RKO (cell line): ENCODE data around the gene DCN.

Source experiments
- DNase-seq: peaks from one replicate; pipeline ENCODE4 v3.0.0-alpha.2; 2016; ENCODE audit warnings: low spot score

Gene DCN

DNA sequence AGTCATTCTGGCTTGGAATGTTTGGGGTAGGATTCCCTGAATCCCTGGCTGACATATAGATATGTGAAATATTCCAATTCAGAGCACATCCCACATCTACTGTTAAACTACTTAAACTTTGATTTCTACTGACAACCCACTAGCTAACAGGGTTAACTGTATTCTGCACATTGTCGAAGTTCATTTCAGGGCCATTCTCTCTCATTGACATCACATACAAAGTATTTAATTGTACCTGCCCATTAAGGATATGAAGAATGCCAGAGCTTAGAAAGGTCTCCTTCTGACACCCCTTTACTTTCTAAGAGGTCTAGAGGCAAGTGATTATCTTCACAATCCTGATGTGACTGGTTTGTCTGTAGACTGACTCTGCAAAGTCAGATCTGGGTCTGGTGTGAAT, 2.8 kb upstream of the DCN start:
- no peak for DNase-seq

DNA sequence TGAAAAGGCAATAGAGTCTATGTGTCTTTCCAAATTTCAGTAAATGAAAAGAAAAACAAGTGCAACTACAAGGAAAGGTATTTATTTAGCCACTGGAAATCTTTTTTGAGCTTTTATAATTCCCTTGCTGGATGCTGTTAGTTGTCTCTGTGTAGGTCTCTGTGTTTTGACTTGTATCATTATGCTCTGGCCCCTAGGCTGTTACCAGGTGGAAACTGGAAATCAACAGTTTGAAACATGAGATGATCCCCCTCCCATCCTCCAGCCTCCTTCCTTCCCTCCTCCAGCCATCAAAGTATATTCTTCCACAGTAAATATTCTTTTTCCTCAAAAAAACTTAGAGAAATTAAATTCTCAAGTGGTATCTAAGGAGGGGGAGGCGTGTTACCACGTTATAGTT, 934 bp upstream of the DCN start:
- no peak for DNase-seq

DNA sequence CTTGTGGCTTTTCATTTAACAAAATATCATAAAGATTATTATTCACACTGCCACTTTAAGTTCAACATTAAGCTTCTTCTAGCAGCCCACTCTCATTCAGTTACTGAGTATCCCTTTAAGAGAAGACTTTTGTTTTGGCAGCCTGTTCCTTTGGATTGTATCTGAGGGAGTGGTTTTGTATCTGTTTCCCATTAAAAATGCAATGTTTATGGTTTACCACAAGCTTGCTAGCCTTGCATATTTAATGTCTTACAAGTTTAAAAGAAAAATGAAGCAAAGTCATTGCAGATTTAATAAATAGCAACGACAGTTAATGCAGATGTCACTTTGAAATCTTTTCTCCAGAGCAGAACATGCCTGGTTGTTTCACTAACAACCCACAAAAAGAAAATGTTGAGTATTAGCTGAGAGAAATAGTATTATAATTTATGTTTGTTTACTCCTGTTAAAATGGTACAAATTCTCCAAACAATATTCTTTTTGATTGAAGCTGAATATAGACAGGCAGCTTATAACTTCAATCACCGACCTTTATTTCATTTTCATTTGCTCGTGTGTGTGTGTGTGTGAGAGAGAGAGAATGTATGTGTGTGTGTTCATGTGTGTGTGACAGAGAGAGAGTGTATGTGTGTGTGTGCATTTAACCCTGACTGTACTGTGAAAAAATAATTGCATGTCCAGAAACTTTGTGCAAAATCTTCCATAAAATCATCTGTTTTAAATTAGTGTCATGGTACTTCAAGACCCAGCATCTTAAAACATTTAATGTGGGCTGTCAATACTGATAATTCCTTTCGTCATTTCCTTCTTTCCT, 1.8 kb downstream of the DCN start:
- DNase-seq = no peak

DNA sequence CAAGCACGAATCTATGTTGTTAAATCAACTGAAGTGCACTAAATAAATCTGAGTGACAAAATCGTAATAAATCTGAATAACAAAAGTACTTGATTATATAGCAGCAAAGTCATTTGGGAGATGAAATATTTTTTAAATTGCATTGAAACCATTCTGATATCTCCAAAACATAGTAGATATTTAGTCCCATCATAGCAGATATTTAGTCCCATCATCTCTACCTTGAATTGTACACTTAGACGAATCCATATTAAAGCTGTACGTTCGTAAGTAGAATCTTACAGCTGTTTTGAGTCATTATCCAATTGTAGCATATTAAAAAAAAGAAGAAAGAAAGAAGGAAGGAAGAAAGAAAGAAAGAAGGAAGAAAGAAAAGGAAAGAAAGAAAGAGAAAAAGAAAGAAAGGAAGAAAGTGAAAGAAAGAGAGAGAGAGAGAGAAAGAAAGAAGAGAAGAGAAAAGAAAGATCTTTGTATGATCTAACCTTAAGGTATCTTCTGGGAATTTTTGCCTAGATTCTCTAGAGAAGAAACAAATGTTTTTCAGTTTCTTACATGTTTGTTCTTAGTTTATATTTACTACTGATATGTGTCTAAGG, 2.6 kb downstream of the DCN start:
- DNase-seq = no peak

DNA sequence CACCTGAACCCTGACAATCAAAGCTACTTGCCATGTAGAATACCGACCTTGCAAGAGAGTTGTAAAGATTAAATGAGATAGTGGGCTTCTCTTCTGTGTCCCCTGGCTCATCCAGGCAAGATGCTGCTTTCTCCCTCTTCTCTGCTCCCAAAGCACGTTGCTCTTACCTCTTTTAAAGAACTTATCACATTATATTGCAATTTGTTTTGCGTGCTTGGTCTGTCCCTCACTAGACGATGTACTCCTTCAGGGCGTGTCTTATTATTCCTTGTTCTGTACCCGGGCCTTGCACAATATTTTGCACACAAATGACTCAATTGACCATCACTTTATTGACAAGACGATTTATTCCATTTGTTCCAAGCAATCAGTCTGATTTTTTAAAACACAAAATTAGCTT, 3.3 kb downstream of the DCN start:
- DNase-seq = no peak

DNA sequence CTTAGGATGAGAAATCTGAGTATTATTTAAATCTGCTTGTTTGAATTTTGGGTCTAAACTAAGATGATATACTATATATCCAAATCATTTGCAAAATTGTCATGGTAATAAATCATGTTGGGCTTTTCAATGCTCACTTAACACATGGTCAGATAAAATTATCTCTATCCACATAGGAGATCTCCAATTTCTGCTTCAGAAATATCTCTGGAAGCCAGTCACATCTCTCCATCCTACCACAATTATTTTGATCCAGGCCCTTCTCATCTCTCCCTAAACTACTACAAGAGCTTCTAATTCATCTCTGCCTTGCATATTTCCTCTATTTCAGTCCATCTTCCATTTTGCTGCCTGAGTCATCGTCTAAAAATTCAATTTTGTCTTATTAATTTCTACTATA, 3.8 kb downstream of the DCN start:
- no peak for DNase-seq

DNA sequence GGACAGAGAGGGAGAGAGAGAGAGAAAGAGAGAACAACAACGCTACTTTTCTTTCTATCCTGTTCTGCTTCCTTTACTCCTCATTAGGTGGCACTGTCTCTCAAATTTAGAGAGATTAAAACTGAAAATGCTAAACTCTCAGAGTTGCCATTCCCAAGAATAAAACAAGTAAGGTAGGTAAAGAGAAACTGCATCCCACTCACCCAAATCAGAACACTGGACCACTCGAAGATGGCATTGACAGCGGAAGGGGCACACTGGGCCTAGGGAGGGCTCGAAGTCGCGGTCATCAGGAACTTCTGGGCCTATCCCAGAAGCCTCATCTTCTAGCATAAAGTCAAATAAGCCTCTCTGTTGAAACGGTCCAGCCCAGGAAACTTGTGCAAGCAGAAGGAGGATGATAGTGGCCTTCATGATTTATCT, 4.5 kb downstream of the DCN start:
- DNase-seq = peak; percentile 27

DNA sequence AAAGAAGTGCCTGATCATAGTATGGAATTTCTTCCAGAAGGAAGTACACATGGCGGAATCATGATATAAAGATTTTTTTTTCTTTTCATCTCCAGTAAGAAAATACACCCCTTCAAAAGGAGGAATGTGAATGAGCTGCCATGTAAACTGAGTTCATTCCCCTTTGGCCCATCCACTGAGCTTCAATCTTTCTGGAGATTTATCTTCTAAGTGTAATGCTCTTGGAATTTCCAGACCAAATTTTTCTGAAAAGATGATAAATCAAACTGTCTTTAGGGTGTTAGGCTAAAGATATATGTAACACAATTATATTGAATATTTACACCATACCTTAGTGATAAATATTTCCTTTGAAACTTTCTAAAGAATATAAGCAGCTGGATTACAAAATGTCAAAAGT, 5.2 kb downstream of the DCN start:
- no peak for DNase-seq

DNA sequence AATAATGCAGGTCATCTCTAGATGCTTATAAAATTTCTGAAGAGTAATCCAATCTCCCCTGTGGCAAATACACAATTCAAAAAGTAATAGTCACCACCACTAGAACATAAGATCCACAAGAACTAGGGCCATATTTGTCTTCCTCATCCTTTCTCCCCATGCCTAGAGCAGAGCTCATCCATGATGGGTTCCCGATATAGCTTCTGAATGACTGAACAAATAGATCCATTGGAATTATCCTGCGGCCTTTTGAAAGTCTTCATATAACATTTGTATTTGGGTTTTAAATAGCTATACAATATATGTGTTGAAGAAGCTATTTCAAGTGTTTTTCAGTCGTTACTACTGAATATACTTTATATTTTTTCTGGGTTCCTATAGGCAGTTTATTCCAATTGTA, 5.7 kb downstream of the DCN start:
- no peak for DNase-seq

DNA sequence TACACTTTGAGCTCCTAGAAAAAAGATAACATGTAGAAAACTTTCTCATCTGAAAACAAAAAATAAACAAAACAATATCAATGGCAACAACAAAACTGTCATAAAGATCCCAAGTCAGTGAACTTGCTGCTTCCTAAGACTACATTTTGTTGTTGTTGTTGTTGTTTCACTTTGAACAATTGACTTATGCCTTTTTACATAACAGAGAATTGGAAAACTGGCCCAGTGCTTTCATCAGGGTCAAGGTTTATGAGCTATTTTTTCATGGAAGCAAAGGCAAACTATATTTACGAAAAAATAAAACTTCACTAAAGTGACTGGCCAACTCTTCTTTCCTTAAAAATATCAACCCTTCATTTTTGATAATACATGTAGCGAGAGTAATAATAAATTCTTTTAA, 6.3 kb downstream of the DCN start:
- DNase-seq = no peak

DNA sequence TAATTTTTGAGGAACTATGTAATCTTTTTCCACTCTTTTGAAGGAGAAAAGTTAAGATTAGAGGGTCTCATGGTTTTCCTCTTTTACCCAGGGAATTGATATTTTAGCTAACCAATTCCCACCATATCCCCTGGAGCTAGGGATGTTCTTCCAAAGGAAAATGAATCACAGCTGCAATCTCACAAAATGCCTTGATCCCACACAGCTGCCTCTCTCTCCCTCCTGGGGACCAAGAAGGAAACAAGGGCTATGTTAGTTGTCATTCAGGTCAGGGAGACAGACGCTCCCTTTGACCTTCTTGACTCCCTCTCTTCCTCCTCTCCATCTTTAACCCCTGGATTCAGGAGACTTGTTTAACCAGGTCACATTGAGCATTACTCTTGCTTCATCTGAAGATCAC, 9.5 kb downstream of the DCN start:
- DNase-seq = no peak

DNA sequence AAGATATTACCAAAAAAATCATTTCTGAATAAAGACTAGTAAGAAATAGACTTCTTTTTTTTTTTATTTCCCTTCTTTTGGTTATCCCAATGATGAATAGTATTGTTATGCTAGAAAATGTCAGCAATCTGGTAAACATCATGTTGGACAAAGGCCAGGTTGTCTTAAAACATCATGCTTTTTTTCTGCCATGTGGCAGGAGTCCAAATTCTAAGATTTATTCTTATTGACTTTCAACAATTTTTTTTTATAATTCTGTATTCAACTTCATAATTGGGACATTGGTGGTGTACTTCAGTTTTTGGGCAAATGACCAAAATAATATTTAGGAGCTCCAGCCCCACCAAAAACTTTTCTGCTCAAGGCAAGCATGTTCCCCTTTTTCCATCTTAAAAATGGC, 10.5 kb downstream of the DCN start:
- DNase-seq = no peak

DNA sequence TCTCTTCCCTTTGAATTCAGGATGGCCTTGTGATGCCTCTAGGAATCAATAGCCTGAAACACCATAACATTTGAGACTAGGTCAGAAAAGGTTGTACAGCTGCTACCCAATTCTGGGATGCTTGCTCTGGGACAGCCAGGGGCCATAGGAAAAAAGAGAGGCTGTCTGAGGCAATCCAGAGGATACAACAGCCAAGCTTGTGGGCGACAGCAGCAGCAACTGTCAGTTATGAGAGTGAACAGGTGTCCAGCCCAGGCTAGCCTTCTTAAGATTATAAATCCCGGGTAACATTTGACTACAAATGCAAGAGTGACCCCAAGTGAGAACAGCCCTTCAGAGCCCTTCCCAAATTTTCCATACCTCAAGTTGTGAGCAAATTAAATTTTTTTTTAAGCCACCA, 11.1 kb downstream of the DCN start:
- no peak for DNase-seq

DNA sequence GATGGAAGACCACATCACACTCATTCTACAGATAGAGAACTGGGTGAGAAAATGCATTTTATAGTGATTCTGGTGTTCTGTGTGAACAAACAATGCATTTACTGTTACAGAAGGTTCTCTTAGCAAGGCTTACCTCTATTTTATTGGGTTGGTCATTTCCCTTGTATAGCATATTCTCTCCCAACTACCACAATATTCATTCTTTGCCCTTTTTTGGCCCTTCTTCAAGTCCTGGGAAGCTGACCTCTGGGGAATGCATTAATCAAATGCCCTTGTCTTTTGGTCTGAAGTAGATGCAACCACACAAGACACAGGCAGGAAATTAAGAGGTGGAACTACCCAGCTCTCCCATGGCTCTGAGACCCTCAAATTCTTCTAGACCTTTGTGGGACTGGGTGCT, 19.5 kb downstream of the DCN start:
- no peak for DNase-seq

DNA sequence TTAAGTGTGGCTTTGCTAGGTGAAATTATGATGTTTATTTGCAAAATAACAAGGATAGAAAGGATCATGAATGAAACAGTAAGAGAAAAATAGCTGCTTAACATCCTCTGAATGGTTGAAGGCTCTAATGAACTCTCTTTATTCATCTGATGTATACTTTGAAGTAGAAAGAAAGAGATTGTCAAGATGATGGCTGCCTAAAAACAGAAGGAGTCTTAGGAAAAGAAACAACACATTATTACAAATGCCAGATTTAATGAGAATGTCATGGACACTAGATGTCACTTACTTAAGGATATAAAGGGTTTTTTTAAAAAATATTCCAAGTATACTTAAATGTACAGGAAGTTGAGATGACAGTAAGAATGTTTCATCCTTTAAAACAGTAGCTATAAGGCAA, 21.6 kb downstream of the DCN start:
- DNase-seq = no peak

DNA sequence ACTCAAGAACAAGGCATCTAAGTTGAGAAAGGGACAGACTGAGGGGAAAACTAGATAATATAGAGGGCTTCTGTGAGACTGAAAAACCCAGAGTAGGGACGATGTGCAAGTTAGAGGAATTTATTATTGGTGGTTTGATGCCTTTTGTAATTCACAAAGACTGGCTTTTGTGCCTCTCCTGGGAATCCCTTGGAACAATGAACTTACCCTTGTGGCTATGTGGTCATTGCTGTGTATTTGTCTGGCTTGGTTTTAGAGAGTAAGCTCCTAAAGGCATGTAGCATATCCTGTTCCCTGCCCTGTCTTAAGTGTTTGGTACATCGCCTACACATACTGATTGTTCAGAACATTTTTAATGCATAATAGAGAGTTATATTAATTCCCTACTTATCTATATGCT, 26.6 kb downstream of the DCN start:
- DNase-seq = no peak

DNA sequence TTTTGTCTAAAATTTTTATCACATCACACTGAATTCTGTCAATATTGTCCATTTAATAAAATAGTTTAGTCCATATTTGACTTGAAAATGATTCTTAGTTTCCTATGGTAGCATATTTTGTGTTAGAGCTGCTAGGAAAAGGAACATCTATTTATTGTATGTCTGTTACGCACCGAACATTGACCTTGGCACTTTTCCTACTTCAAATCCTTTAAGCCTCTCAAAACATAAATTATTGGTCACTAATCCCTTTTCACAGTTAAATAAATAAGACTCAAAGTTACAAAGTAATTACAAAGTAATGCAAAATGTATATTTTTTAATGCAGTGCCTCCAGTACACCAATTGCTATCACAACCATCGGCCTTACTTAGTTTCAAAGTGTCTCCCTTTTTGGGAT, 28.5 kb downstream of the DCN start:
- no peak for DNase-seq

DNA sequence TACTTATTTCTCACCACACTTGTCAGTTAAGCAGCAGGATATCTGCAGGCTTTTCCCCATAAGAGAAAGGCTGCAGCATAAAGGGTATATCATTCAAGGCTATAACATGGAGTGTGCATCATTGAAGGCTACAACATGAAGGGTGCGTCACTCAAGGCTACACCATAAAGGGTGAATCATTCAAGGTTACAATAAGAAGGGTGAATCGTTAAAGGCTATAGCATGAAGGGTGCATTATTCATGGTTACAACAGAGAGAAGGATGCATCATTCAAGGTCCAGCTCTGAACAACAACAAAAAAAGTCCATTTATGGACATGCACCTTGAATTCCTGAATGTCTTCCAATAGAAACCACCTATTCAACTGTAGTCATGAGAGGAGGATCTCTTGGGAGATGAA, 38.6 kb downstream of the DCN start:
- DNase-seq = peak; percentile 68

DNA sequence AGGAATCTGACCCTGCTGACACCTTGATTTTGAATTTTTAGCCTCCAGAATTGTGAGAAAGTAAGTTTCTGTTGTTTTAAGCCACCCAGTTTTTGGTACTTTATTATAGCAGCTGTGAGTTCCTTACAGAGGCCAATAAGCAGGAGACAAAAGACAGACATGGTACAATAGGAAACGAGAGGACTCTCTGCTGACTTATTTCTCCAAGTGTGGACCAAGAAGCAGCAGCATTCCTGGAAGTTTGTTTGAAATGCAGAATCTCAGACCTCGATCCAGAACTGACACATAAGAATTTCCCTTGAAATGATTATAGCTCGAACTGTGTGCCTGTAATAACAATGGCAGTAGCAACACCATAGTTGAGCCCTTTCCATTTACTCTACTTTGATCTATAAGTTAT, 39.4 kb downstream of the DCN start:
- no peak for DNase-seq

DNA sequence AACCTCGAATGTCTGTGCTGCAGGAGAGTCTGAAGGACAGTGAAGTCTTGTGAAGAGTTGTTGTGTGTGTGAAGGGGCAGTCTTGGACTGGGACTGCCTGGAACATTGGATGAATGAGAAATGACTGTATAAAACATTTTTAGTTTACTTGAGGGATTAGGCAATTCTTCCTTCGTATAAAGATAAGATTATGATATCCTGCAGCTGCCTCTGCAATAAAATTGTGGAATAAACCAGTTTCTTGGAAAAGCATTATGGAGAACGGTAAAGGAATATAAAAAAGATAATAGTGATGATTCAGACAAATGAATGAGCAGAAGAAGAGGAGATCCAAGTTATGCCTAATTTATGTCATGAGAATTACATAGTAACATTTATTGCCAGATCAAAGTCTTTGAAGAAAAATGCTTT, 40.4 kb downstream of the DCN start:
- DNase-seq = no peak

DNA sequence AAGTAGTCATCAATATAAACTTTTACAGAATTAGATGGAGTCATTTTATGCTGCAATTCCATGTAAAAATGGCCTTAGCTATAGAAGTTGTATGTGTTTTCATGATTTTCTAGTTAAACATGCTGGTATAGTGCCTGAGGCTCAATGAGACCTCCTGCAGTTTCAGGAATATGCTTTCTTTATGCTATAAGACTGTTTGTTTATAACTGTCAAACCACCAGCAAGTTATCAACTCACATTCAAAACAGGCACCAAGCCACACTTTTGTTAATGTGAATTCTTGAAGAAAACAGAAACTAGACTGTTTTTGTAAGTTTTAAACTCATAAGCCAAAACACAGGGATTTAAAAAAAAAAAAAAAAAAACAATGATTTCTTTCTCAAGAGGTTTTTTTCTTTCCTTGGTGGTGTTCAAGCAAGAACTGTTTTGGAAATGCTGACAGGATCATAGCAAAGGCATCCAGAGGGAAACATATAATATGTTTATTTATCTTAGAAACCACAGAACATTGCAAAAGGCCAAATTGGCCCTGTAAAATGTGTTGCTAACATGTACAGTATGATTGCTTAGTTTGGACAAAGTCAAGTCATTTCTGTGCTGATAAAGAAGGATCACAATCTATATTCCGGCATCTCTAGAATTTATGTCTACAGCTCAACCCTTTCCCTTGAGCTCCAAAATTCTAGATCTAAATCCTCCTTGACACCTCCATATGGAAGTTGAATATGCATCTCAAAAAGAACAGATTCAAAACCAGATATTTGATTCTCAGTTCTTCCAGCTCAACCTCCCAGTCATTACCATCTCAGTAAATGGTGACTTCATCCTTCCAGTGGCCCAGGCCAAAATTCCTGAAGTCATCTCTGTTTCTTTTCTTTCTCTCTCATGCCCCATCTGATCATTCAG, 42.3 kb downstream of the DCN start:
- no peak for DNase-seq

DNA sequence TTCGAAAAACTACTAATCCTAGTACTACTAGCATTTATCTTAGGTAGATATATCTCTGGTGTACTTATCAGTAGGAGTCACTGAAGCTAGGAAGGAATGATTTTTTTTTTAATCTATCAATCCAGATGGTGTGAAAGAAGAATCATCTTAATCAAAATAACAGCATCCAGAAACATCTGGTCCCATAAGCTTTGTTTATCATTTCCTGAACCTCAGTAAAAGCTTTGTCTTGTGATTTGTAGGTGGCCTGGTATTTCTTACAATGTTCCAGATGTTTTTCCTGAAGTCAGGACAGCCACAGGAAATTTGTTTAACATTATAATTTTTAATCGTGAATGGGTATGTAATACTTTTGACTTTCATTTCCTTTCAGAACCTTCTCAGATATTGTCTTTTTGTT, 43.3 kb downstream of the DCN start:
- DNase-seq = no peak

DNA sequence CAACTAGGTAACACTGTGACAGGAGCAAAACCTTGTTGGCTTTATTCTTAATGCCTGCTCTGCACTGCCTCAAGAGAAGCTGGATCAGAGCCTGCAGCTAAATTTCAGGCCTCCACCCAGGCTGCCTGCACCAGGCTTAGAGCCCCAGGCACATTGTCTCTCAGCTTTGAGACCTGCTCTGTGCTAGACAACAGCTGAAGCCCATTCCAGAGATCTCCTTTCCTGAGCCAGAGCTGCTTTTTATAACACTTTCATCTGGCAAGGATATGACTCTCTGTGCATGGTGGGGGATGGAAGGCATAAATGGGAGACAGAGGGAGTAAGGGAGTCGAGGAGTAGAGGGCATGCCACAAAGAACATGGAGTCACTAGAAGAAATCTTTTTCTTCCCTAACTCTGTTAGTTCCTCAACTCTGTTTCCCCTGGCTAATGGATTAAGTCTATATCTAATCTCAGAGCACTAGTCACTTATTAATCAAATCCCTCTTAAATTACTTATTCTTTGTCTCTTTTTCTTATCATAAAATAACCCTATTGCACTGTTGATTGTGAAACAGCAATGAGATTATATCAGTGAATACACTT, 44.2 kb downstream of the DCN start:
- DNase-seq = no peak
